CD4-positive, alpha-beta memory T cell (primary cell): ENCODE measurements around the gene NELFB. TPM values are rescaled to one million over a fixed set of nuclear protein-coding genes. Genes with fewer than 3 reads are reported as not detected.

Experiments used
- CTCF ChIA-PET: fragments of 350-600 bp; sonication (Branson Sonifier 250); formaldehyde crosslinking; loops from one replicate; lab custom pipeline; 2021; ENCODE audit warnings: inconsistent platforms; ENCODE audit not compliant: partially characterized antibody; lab: Charles Lee
- POLR2A ChIA-PET: fragments of 350-600 bp; sonication (Branson Sonifier 250); formaldehyde crosslinking; loops from one replicate; lab custom pipeline; 2021; ENCODE audit not compliant: partially characterized antibody; lab: Charles Lee
- DNase-seq, 5 donors: peaks; one replicate each; pipeline versions ENCODE4 v3.0.0 to v3.0.0-alpha.2; 2020 to 2022; ENCODE audit warnings: mixed read lengths in 1 of 5
- H3K27ac ChIP-seq: one replicate; pipeline ENCODE4 v1.7.0; 2013; ENCODE audit warnings: low read depth, low read length
- H3K27me3 ChIP-seq: 2 replicates; pipeline ENCODE4 v1.7.0; 2013; ENCODE audit warnings: mild to moderate bottlenecking, low read length, moderate library complexity; ENCODE audit not compliant: insufficient read depth
- H3K36me3 ChIP-seq: 2 replicates; pipeline ENCODE4 v1.7.0; 2013; ENCODE audit warnings: mild to moderate bottlenecking, low read length, moderate library complexity; ENCODE audit not compliant: insufficient read depth
- H3K4me1 ChIP-seq: 2 replicates; pipeline ENCODE4 v1.7.0; 2013; ENCODE audit warnings: mild to moderate bottlenecking, low read length, moderate library complexity; ENCODE audit not compliant: insufficient read depth
- H3K4me3 ChIP-seq, 2 donors: one replicate each; pipeline ENCODE4 v1.7.0; 2013; ENCODE audit warnings: low read length in 2 of 2, mild to moderate bottlenecking in 1 of 2
- H3K9me3 ChIP-seq, 2 donors: one replicate each; pipeline ENCODE4 v1.7.0; 2013; ENCODE audit warnings: low read length in 2 of 2, control low read depth in 1 of 2; ENCODE audit not compliant: control insufficient read depth in 1 of 2
- H3K27ac Mint-ChIP-seq, 7 donors: one replicate each; pipeline ENCODE4 v1.8.0; 2020 to 2021; ENCODE audit warnings: mixed read lengths in 7 of 7, mild to moderate bottlenecking in 6 of 7, inconsistent platforms in 3 of 7, moderate library complexity in 3 of 7
- H3K27me3 Mint-ChIP-seq, 2 donors: one replicate each; pipeline ENCODE4 v1.8.0; 2020 to 2021; ENCODE audit warnings: mixed read lengths in 2 of 2
- H3K36me3 Mint-ChIP-seq, 2 donors: one replicate each; pipeline ENCODE4 v1.8.0; 2020 to 2021; ENCODE audit warnings: mixed read lengths in 2 of 2, inconsistent platforms in 1 of 2, mild to moderate bottlenecking in 1 of 2
- H3K4me1 Mint-ChIP-seq, 4 donors: one replicate each; pipeline ENCODE4 v1.8.0; 2020 to 2021; ENCODE audit warnings: mixed read lengths in 4 of 4, mild to moderate bottlenecking in 1 of 4
- H3K4me3 Mint-ChIP-seq, 8 donors: one replicate each; pipeline ENCODE4 v1.8.0; 2020 to 2021; ENCODE audit warnings: mixed read lengths in 8 of 8, mild to moderate bottlenecking in 7 of 8, moderate library complexity in 6 of 8, inconsistent platforms in 3 of 8
- H3K9me3 Mint-ChIP-seq, 8 donors: one replicate each; pipeline ENCODE4 v1.8.0; 2020 to 2021; ENCODE audit warnings: mixed read lengths in 8 of 8, mild to moderate bottlenecking in 5 of 8, inconsistent platforms in 3 of 8, moderate library complexity in 1 of 8
- intact Hi-C: fragments of 100-400 bp; cut with micrococcal nuclease; formaldehyde crosslinking; loops from one replicate; pipeline ENCODE4 v1.15.1; 2023
- polyA plus RNA-seq, 2 donors: library from polyadenylated mRNA; unstranded; fragments of 300-500 nt; fragmentation: Illumina TruSeq; gene quantifications; one replicate each; pipeline ENCODE4 v1.2.3, GENCODE V29; 2021
- total RNA-seq, 2 experiments: library from RNA; stranded (reverse); gene quantifications; one replicate each; pipeline ENCODE4 v1.2.3, GENCODE V29; 2021

Gene NELFB
- total and polyA plus RNA-seq, 4 experiments from 2014 or later: 28.3 to 44.9 (median 36.5) TPM

DNA sequence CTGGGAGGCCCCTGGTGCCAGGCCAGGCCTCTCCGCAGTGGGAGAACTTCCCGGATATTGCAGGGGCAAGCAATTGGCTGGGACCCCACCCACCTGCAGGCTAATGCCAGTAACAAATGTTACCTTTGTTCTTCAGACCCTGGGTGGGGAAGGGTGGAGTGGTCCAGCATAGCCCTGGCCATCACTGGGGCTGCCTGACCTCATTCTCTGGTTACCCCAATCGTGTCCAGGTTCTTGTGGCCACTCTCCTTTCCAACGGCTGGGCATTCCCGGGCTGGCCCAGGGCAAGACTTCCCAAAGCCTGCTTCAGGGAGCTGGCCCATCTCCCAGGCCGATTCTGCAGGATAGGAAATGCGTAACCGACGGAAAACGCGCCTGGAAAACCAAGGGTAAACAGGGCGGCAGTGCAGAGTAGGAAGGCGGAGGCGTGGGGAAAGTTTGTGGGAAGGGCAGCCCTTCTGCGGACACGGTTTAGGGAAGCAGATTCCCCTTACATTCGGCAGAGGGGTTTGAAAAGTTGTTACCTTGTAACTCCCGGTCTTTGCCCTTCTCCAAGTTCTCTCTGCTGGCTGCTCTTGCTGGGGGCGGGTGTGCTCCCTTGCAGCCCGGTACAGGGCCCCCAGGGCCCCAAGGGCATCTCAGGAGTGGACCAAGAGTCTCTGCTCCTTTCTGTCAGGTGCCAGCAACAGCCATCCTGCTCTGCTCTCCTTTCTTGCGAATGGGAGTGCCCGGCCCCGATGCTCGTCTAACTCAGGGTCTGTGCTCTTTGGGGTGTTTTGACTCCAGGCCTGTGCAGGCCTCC, 43.5 kb downstream of the NELFB start:
- H3K36me3 Mint-ChIP-seq: no peaks in the 10 kb centered on the region
- no peak for DNase-seq
- H3K27me3 Mint-ChIP-seq: peaks cover 16 to 22% of the 10 kb centered on the region in 2 donors
- H3K9me3 Mint-ChIP-seq: peaks cover 0 to 2% (median 0%) of the 10 kb centered on the region in 8 donors
- Histone ChIP-seq H3K9me3 (no peaks in the 10 kb centered on the region), H3K27me3 (peaks cover 26% of the 10 kb centered on the region), H3K27ac (no peak overlapping the region), H3K36me3 (no peaks in the 10 kb centered on the region), H3K4me3 (no peak overlapping the region), H3K4me1 (peaks cover 17% of the 10 kb centered on the region)
- ChIA-PET CTCF (no interaction called here), POLR2A (no interaction called here)
- no peak overlapping the region for H3K27ac Mint-ChIP-seq
- intact Hi-C loops: no loop called here
- H3K4me3 Mint-ChIP-seq: no peak overlapping the region
- H3K4me1 Mint-ChIP-seq: peaks cover 4 to 14% (median 6%) of the 10 kb centered on the region in 4 donors

DNA sequence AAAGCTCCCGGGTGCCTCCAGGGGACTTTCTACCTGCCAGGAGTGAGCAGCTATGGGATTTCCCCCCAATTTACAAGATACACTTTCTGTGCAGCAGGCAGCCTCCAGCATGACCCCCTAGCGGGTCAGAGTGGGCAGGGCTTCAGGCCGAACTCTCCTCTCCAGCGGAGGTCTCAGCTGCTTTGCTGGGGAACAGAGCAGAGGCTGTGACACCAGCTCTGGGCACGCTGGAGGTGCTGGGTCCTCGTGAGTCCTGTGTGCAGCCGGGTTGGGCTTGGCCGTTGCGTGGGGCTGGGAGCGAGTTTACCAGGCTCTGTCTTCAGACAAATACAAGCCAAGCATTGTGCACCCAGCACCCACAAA, 44.1 kb downstream of the NELFB start:
- CTCF ChIA-PET: no interaction called here
- Histone ChIP-seq H3K27me3 (peaks cover 26% of the 10 kb centered on the region), H3K4me3 (no peak overlapping the region), H3K4me1 (peaks cover 17% of the 10 kb centered on the region), H3K36me3 (no peaks in the 10 kb centered on the region), H3K9me3 (no peaks in the 10 kb centered on the region), H3K27ac (no peak overlapping the region)
- peaks cover 14 to 19% of the 10 kb centered on the region in 2 donors for H3K27me3 Mint-ChIP-seq
- H3K4me3 Mint-ChIP-seq: no peak overlapping the region
- intact Hi-C loops: no loop called here
- H3K4me1 Mint-ChIP-seq: peaks cover 4 to 18% (median 9%) of the 10 kb centered on the region in 4 donors
- no peaks in the 10 kb centered on the region for H3K36me3 Mint-ChIP-seq
- H3K9me3 Mint-ChIP-seq: no peaks in the 10 kb centered on the region
- POLR2A ChIA-PET: no interaction called here
- no peak for DNase-seq
- no peak overlapping the region for H3K27ac Mint-ChIP-seq

DNA sequence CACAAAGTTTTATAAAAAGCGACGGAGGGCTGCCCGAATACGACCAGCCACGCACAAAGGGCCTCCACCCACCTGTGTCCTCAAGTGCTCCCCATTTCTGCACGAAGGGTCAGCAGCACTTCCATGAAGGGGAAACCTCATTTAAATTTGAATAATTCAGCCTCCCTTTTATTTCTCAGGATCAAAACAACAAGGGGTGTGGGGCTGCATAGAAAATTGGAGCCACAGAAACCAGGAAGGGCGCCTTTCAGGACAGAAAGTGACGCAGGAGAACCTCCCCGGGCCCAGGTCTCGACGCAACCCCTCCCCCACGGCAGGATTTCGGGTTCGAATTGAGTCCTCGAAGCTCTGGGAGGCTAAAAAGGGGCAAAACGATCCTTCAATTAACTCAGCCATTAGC, 44.8 kb downstream of the NELFB start:
- Mint-ChIP-seq H3K9me3 (no peaks in the 10 kb centered on the region), H3K36me3 (no peaks in the 10 kb centered on the region), H3K4me3 (peak overlapping the region in 5 of 8 donors; percentile 9 to 53 (median 35)), H3K27ac (no peak overlapping the region), H3K27me3 (peaks cover 10 to 15% of the 10 kb centered on the region in 2 donors), H3K4me1 (peaks cover 4 to 18% (median 8%) of the 10 kb centered on the region in 4 donors)
- no peaks in the 10 kb centered on the region for H3K9me3 ChIP-seq
- CTCF ChIA-PET: no interaction called here
- no peak overlapping the region for H3K4me3 ChIP-seq
- no peaks in the 10 kb centered on the region for H3K36me3 ChIP-seq
- DNase-seq: no peak
- H3K4me1 ChIP-seq: peaks cover 19% of the 10 kb centered on the region
- intact Hi-C loops: loop anchor here (10.0 kb wide), 1 partner anchor 235 kb away; no protein-coding TSS in a partner anchor
- H3K27me3 ChIP-seq: peaks cover 26% of the 10 kb centered on the region
- POLR2A ChIA-PET: no interaction called here
- H3K27ac ChIP-seq: no peak overlapping the region

DNA sequence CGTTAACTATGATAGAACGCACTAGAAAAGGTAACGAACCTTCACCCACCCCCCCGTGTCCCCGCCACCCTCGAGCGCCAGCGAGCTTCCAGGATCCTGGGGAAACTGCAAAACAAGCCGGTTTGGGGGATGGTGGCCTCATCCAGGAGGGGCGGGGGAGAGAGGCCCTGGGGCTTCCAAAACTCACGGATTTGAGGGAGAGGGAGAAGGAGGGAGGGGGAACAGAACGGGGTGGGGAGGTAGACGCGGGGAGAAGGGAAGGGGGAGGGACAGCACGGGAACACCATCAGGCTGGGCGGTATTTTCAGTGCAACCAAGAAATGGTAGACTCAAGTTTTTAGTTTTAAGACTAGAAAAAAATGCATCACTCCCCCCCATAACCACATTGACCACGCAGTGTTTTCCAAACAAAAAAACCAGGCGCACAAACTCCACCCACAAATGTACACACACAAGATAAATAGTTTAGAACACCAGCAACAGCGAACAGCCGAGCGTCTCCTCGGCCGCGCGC, 45.5 kb downstream of the NELFB start:
- peak overlapping the region in 1 of 2 donors; percentile 38 for H3K4me3 ChIP-seq
- Mint-ChIP-seq H3K9me3 (no peaks in the 10 kb centered on the region), H3K27me3 (peaks cover 10 to 15% of the 10 kb centered on the region in 2 donors), H3K27ac (peak overlapping the region in 1 of 7 donors; percentile 66), H3K36me3 (no peaks in the 10 kb centered on the region), H3K4me3 (peak overlapping the region; percentile 68 to 89 (median 82)), H3K4me1 (peaks cover 6 to 23% (median 12%) of the 10 kb centered on the region in 4 donors)
- ChIA-PET CTCF (no interaction called here), POLR2A (interaction anchor here (1.6 kb wide), 1 partner anchor 48 kb away, joined by 3 read pairs; no protein-coding TSS in a partner anchor)
- H3K9me3 ChIP-seq: no peaks in the 10 kb centered on the region
- DNase-seq: no peak
- intact Hi-C loops: loop anchor here (1.0 to 10.0 kb wide), 2 partner anchors 59 to 234 kb away; partner anchors contain the start of gene TUBB4B
- H3K36me3 ChIP-seq: no peaks in the 10 kb centered on the region
- peaks cover 26% of the 10 kb centered on the region for H3K27me3 ChIP-seq
- no peak overlapping the region for H3K27ac ChIP-seq
- H3K4me1 ChIP-seq: peaks cover 24% of the 10 kb centered on the region

DNA sequence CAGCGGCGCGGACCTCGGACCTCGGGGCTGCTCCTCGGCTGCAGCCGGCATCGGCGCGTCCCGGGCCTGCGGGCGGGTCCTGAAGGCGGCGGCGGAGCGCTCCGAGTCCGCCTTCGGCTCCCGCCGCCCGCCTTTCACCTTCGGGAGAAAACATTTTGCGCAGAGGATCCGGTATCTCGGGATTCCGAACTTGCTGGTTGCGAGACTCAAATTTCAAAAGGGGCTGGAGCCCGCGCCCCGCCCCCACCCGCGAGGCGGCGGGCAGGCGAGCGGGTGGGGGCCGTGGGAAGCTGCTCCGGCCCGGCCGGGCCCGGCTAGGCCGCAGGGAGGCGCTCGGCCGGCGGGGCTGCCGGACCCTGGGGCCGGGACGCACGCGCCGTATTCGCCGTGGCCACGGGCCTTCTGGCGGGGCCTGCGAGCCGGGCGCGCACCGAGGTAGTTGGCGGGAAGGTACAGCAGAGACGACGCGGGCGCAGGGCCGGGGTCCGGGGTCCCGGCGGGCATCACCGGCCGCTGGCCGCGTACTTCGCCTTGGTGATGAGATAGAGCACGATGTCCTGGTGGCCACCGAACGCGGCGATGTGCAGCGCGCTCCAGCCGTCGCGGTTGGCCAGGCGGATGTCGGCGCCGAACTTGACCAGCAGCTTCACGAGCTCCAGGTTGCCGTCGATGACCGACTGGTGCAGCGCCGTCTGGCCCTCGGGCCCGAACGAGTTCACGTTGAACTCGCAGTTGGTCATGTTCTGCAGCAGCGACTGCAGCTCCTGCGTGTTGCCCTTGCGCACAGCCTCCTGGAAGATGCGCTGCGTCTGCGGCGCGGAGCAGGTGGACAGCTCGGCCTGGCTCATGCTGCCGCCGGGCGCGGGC, 46.2 kb downstream of the NELFB start:
- Mint-ChIP-seq H3K27ac (peak overlapping the region in 1 of 7 donors; percentile 15), H3K9me3 (no peaks in the 10 kb centered on the region), H3K36me3 (no peaks in the 10 kb centered on the region), H3K4me3 (peak overlapping the region in 7 of 8 donors; percentile 64 to 89 (median 82)), H3K4me1 (peaks cover 6 to 27% (median 13%) of the 10 kb centered on the region in 4 donors), H3K27me3 (peaks cover 9 to 15% of the 10 kb centered on the region in 2 donors)
- Histone ChIP-seq H3K27me3 (peaks cover 24% of the 10 kb centered on the region), H3K4me1 (peaks cover 31% of the 10 kb centered on the region), H3K9me3 (no peaks in the 10 kb centered on the region), H3K4me3 (peak overlapping the region in 1 of 2 donors; percentile 58), H3K36me3 (no peaks in the 10 kb centered on the region), H3K27ac (no peak overlapping the region)
- no peak for DNase-seq
- ChIA-PET POLR2A (interaction anchor here (1.0 to 1.7 kb wide), 4 partner anchors 49 to 122 kb away, joined by 3 to 11 read pairs (median 5); partner anchors contain the start of genes EXD3, NOXA1 and TUBB4B), CTCF (interaction anchor here (0.6 to 1.7 kb wide), 8 partner anchors 12 to 223 kb away, joined by 3 to 4 read pairs (median 3); no protein-coding TSS in a partner anchor)
- intact Hi-C loops: loop anchor here (1.0 to 10.0 kb wide), 2 partner anchors 60 to 233 kb away; partner anchors contain the start of gene TUBB4B

DNA sequence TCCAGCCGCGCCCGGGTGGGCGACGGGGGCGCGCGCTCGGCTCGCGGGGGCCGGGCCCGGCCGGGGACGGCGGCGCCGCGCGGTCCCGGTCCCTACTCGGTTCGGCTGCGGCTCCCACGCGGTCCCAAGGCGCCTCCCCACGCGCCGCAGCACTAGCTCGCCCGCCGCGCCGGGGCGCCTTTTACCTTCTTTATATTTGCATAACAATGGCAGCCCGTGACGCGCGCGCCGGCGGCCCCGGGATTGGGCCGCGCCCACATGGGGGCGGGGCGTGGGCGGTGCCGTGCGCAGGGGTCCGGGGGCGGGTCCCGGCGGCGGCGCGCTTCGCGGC, 47.0 kb downstream of the NELFB start, which contains the start of gene NRARP:
NRARP (minus strand) TSS at position 154 of the 331 bp plus-strand sequence. CDS start 343 bp downstream, outside the sequence.
- Mint-ChIP-seq H3K27me3 (peaks cover 3 to 9% of the 10 kb centered on the region in 2 donors), H3K4me3 (peak within 1 kb of the TSS in 7 of 8 donors; percentile 58 to 85 (median 66)), H3K36me3 (no peaks in the 10 kb centered on the region), H3K4me1 (peaks cover 3 to 23% (median 13%) of the 10 kb centered on the region in 4 donors), H3K27ac (peak within 1 kb of the TSS in 1 of 7 donors; percentile 35), H3K9me3 (no peaks in the 10 kb centered on the region)
- Histone ChIP-seq H3K27ac (peak within 1 kb of the TSS; percentile 15), H3K27me3 (peaks cover 16% of the 10 kb centered on the region), H3K4me1 (peaks cover 32% of the 10 kb centered on the region), H3K36me3 (no peaks in the 10 kb centered on the region), H3K9me3 (no peaks in the 10 kb centered on the region), H3K4me3 (peak within 1 kb of the TSS in 1 of 2 donors; percentile 58)
- peak; percentile 87 to 90 (median 88) for DNase-seq
- intact Hi-C loops: loop anchor here (1.0 to 10.0 kb wide), 2 partner anchors 143 to 233 kb away; no protein-coding TSS in a partner anchor
- ChIA-PET CTCF (interaction anchor here (0.6 to 1.7 kb wide), 8 partner anchors 11 to 223 kb away, joined by 3 to 4 read pairs (median 3); no protein-coding TSS in a partner anchor), POLR2A (interaction anchor here (1.0 to 1.7 kb wide), 4 partner anchors 50 to 122 kb away, joined by 3 to 11 read pairs (median 5); partner anchors contain the start of genes EXD3, NOXA1 and TUBB4B)
